ENCODE results near the gene FHOD1. TPM values are rescaled to one million over a fixed set of nuclear protein-coding genes. Genes with fewer than 3 reads are reported as not detected.

FHOD1 gene
- total and polyA plus RNA-seq, 2 of the 13 experiments (the other 11 are each of a cell fraction or from before 2014, with no cell fraction given), result 20.0 to 20.8 TPM

DNA sequence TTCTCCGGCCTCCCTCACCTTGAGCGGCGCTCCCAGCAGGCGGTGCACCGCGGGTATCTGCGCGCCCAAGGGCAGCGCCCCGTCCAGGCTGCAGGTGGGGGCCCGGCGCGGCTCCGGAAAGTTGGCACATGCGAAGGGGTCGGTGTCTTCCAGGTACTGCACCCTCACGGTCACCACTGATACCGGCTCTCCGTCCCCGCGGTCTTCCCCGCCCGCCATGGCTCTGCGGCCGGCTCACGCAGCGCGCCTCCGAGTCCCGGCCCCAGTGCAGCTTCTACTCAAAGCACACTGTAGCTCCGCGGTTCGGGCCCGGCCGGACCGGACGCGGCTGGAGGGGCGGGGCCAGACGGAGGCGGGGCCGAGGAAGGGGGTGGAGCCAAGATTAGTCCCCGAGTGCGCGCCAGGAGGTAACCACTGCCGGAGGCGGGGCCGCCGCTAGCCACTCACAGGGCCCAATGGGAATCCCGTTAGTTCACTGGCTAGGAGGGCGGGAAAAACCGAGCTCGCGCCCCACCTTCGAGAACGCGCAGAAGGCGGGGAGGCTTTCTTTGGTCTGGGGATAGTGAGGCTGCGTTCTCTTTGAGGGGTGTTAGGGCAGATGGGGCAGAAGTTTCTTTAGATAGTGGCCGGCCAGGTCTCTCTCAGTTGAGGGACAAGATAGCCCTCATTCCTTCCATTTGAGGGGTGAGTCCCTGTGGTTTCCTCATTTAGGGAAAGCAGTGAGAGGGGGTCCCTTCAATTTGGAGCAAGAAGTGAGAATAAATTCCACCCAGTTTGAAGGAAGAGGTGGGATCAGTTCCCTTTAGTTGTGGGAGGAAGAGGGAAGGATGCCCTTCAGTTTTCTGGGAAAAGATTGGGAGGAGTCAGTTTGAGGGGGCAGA lies at the start of gene FHOD1 (continued):
- TF ChIP-seq BRCA1 (CRISPR knock-in tag; IDR thresholded peaks at IDR 0.05) (no peak), ZNF263 (CRISPR knock-in tag; IDR thresholded peaks at IDR 0.05) (no peak), JARID2 (CRISPR knock-in tag; IDR thresholded peaks at IDR 0.05; ENCODE audit: insufficient replicate concordance) (no peak), ZNF180 (CRISPR knock-in tag; IDR thresholded peaks at IDR 0.05; ENCODE audit: borderline replicate concordance, low read depth) (no peak), CCDC6 (CRISPR knock-in tag; IDR thresholded peaks at IDR 0.05) (peak; percentile 75; the same call in 1 of the 2 replicates), HNRNPL (IDR thresholded peaks at IDR 0.05; ENCODE audit: low read depth, low read length) (0 out of 2 replicates have a peak, but pooled peaks have one; percentile 59), ADNP (CRISPR knock-in tag; IDR thresholded peaks at IDR 0.05) (no peak), ZEB1 (IDR thresholded peaks at IDR 0.05; ENCODE audit: insufficient replicate concordance, low read depth) (no peak), GZF1 (CRISPR knock-in tag; IDR thresholded peaks at IDR 0.05) (no peak), KDM5A (IDR thresholded peaks at IDR 0.05; ENCODE audit: borderline replicate concordance, low read length) (no peak; the same call in 1 of the 2 replicates), TCF12 (IDR thresholded peaks at IDR 0.05) (no peak), TCF12 (CRISPR knock-in tag; IDR thresholded peaks at IDR 0.05) (no peak), CEBPB (IDR thresholded peaks at IDR 0.05; ENCODE audit: borderline replicate concordance, low read depth, low read length) (no peak), ATM (IDR thresholded peaks at IDR 0.05; ENCODE audit: borderline replicate concordance) (no peak), HCFC1 (IDR thresholded peaks at IDR 0.05; ENCODE audit: low read depth, low read length) (no peak), PRMT3 (CRISPR knock-in tag; IDR thresholded peaks at IDR 0.05; ENCODE audit: borderline replicate concordance, low read depth) (no peak), NFE2L1 (CRISPR knock-in tag; IDR thresholded peaks at IDR 0.05; ENCODE audit: borderline replicate concordance) (no peak), HNF4A (CRISPR knock-in tag; IDR thresholded peaks at IDR 0.05) (no peak), XRCC5 (optimal IDR thresholded peaks at IDR 0.05; ENCODE audit: low read length) (no peak)
- TF ChIP-seq, protein P1, sequence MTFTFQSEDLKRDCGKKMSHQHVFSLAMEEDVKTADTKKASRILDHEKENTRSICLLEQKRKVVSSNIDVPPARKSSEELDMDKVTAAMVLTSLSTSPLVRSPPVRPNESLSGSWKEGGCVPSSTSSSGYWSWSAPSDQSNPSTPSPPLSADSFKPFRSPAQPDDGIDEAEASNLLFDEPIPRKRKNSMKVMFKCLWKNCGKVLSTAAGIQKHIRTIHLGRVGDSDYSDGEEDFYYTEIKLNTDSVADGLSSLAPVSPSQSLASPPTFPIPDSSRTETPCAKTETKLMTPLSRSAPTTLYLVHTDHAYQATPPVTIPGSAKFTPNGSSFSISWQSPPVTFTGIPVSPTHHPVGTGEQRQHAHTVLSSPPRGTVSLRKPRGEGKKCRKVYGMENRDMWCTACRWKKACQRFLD (CRISPR knock-in tag; IDR thresholded peaks at IDR 0.05; ENCODE audit: borderline replicate concordance), result peak; percentile 43; the same call in 1 of the 2 replicates
- TF ChIP-seq, protein P2, sequence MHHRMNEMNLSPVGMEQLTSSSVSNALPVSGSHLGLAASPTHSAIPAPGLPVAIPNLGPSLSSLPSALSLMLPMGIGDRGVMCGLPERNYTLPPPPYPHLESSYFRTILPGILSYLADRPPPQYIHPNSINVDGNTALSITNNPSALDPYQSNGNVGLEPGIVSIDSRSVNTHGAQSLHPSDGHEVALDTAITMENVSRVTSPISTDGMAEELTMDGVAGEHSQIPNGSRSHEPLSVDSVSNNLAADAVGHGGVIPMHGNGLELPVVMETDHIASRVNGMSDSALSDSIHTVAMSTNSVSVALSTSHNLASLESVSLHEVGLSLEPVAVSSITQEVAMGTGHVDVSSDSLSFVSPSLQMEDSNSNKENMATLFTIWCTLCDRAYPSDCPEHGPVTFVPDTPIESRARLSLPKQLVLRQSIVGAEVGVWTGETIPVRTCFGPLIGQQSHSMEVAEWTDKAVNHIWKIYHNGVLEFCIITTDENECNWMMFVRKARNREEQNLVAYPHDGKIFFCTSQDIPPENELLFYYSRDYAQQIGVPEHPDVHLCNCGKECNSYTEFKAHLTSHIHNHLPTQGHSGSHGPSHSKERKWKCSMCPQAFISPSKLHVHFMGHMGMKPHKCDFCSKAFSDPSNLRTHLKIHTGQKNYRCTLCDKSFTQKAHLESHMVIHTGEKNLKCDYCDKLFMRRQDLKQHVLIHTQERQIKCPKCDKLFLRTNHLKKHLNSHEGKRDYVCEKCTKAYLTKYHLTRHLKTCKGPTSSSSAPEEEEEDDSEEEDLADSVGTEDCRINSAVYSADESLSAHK (CRISPR knock-in tag; IDR thresholded peaks at IDR 0.05; ENCODE audit: borderline replicate concordance), result no peak
- TF ChIP-seq, protein P3, sequence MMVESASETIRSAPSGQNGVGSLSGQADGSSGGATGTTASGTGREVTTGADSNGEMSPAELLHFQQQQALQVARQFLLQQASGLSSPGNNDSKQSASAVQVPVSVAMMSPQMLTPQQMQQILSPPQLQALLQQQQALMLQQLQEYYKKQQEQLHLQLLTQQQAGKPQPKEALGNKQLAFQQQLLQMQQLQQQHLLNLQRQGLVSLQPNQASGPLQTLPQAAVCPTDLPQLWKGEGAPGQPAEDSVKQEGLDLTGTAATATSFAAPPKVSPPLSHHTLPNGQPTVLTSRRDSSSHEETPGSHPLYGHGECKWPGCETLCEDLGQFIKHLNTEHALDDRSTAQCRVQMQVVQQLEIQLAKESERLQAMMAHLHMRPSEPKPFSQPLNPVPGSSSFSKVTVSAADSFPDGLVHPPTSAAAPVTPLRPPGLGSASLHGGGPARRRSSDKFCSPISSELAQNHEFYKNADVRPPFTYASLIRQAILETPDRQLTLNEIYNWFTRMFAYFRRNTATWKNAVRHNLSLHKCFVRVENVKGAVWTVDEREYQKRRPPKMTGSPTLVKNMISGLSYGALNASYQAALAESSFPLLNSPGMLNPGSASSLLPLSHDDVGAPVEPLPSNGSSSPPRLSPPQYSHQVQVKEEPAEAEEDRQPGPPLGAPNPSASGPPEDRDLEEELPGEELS (CRISPR knock-in tag; IDR thresholded peaks at IDR 0.05), result no peak
